Skeletal muscle tissue (tissue), 4 donors: Measurements from ENCODE around the gene C10orf95. TPM values are rescaled to one million over a fixed set of nuclear protein-coding genes. Genes with fewer than 3 reads are reported as not detected.
A peak's percentile ranks its signal among the peaks of the same experiment; 100 is the strongest.

Experiments used
- H3K27ac ChIP-seq: one replicate; pipeline ENCODE4 v1.7.0; 2013; ENCODE audit warnings: mild to moderate bottlenecking, low read depth, low read length, inconsistent platforms
- H3K27me3 ChIP-seq, 3 donors: one replicate each; pipeline ENCODE4 v1.7.0; 2013; ENCODE audit warnings: low read length in 3 of 3; ENCODE audit not compliant: control insufficient read depth in 3 of 3, insufficient read depth in 3 of 3
- H3K36me3 ChIP-seq, 3 donors: one replicate each; pipeline ENCODE4 v1.7.0; 2013; ENCODE audit warnings: low read length in 3 of 3; ENCODE audit not compliant: control insufficient read depth in 3 of 3, insufficient read depth in 3 of 3
- H3K4me1 ChIP-seq, 3 donors: one replicate each; pipeline ENCODE4 v1.7.0; 2013; ENCODE audit warnings: low read length in 3 of 3, mild to moderate bottlenecking in 3 of 3; ENCODE audit not compliant: control insufficient read depth in 3 of 3, insufficient read depth in 3 of 3
- H3K4me3 ChIP-seq, 3 donors: one replicate each; pipeline ENCODE4 v1.7.0; 2013; ENCODE audit warnings: low read length in 3 of 3
- H3K9ac ChIP-seq, 3 donors: one replicate each; pipeline ENCODE4 v1.7.0; 2013; ENCODE audit warnings: low read length in 3 of 3, mild to moderate bottlenecking in 3 of 3, moderate library complexity in 2 of 3, low read depth in 1 of 3
- H3K9me3 ChIP-seq, 3 donors: one replicate each; pipeline ENCODE4 v1.7.0; 2013; ENCODE audit warnings: low read length in 3 of 3; ENCODE audit not compliant: control insufficient read depth in 3 of 3
- total RNA-seq: library from RNA; depleted of rRNA; stranded (reverse); fragments of >200 nt; gene quantifications from one replicate; pipeline ENCODE4 v1.2.3, GENCODE V29; 2014
- donor health status: Osteomylitis.

The C10orf95 gene
- total RNA-seq, 1 donor from 2014 or later = not detected

- Histone ChIP-seq H3K4me1 (peaks cover 33 to 38% (median 34%) of the 10 kb centered on the region in 3 donors), H3K36me3 (peaks cover 17 to 20% (median 19%) of the 10 kb centered on the region in 3 donors), H3K27me3 (peaks cover 17 to 31% (median 23%) of the 10 kb centered on the region in 3 donors), H3K9ac (peak overlapping the region; percentile 92 to 94 (median 94)), H3K4me3 (peak overlapping the region; percentile 81 to 99 (median 97)), H3K27ac (peak overlapping the region; percentile 72), H3K9me3 (no peaks in the 10 kb centered on the region)
Measured at GRCh38 chr10:102420181-102420713, 31.1 kb downstream of the C10orf95 start.

GRCh38 chr10:102419269-102420180, 31.8 kb downstream of the C10orf95 start:
- H3K36me3 ChIP-seq = peaks cover 15 to 16% (median 16%) of the 10 kb centered on the region in 3 donors
- H3K27ac ChIP-seq = peak overlapping the region; percentile 72
- H3K9me3 ChIP-seq = no peaks in the 10 kb centered on the region
- H3K4me3 ChIP-seq = peak overlapping the region; percentile 81 to 99 (median 97)
- peak overlapping the region in 2 of 3 donors; percentile 92 to 94 for H3K9ac ChIP-seq
- H3K27me3 ChIP-seq = peaks cover 23 to 38% (median 25%) of the 10 kb centered on the region in 3 donors
- peaks cover 33 to 38% (median 34%) of the 10 kb centered on the region in 3 donors for H3K4me1 ChIP-seq

- Histone ChIP-seq H3K9ac (no peak within 1 kb of the TSS), H3K27ac (no peak within 1 kb of the TSS), H3K27me3 (peaks cover 27 to 43% (median 29%) of the 10 kb centered on the region in 3 donors)
Measured at GRCh38 chr10:102418622-102419268, 32.6 kb downstream of the C10orf95 start, which contains the start of gene PSD. Gene PSD, minus strand, starts transcription at chr10:102418785. Its CDS starts 1,747 bp downstream, at chr10:102417038.

GRCh38 chr10:102416695-102417094, 34.6 kb downstream of the C10orf95 start:
- H3K27ac ChIP-seq = no peak overlapping the region
- no peaks in the 10 kb centered on the region for H3K9me3 ChIP-seq
- H3K4me1 ChIP-seq = peaks cover 17 to 20% (median 18%) of the 10 kb centered on the region in 3 donors
- H3K9ac ChIP-seq = no peak overlapping the region
- H3K36me3 ChIP-seq = no peaks in the 10 kb centered on the region
- no peak overlapping the region for H3K4me3 ChIP-seq
- H3K27me3 ChIP-seq = peaks cover 46 to 63% (median 47%) of the 10 kb centered on the region in 3 donors

More at GRCh38 chr10:102418622-102419268, 32.6 kb downstream of the C10orf95 start, which contains the start of gene PSD:
- Histone ChIP-seq H3K4me3 (peak within 1 kb of the TSS; percentile 81 to 99 (median 97)), H3K36me3 (peaks cover 8 to 10% (median 8%) of the 10 kb centered on the region in 3 donors), H3K4me1 (peaks cover 33 to 38% (median 34%) of the 10 kb centered on the region in 3 donors), H3K9me3 (no peaks in the 10 kb centered on the region)

GRCh38 chr10:102416283-102416682, 35.1 kb downstream of the C10orf95 start:
- H3K27ac ChIP-seq = no peak overlapping the region
- no peaks in the 10 kb centered on the region for H3K9me3 ChIP-seq
- H3K4me3 ChIP-seq = no peak overlapping the region
- H3K9ac ChIP-seq = no peak overlapping the region
- H3K4me1 ChIP-seq = peaks cover 16 to 17% (median 16%) of the 10 kb centered on the region in 3 donors
- H3K27me3 ChIP-seq = peaks cover 50 to 67% (median 51%) of the 10 kb centered on the region in 3 donors
- H3K36me3 ChIP-seq = no peaks in the 10 kb centered on the region

- no peaks in the 10 kb centered on the region for H3K36me3 ChIP-seq
- no peak overlapping the region for H3K9ac ChIP-seq
- no peaks in the 10 kb centered on the region for H3K9me3 ChIP-seq
- no peak overlapping the region for H3K4me3 ChIP-seq
- no peak overlapping the region for H3K27ac ChIP-seq
- H3K27me3 ChIP-seq = peaks cover 65 to 82% (median 66%) of the 10 kb centered on the region in 3 donors
- H3K4me1 ChIP-seq = peaks cover 10 to 14% (median 14%) of the 10 kb centered on the region in 3 donors
Measured at GRCh38 chr10:102414749-102415148, 36.6 kb downstream of the C10orf95 start.

- no peak overlapping the region for H3K27ac ChIP-seq
- H3K4me1 ChIP-seq = peaks cover 3 to 9% (median 7%) of the 10 kb centered on the region in 3 donors
- H3K4me3 ChIP-seq = no peak overlapping the region
- no peaks in the 10 kb centered on the region for H3K36me3 ChIP-seq
- H3K9me3 ChIP-seq = no peaks in the 10 kb centered on the region
- H3K9ac ChIP-seq = no peak overlapping the region
- H3K27me3 ChIP-seq = peaks cover 71 to 84% (median 71%) of the 10 kb centered on the region in 3 donors
Measured at GRCh38 chr10:102413806-102414561, 37.4 kb downstream of the C10orf95 start.

GRCh38 chr10:102413053-102413705, 38.2 kb downstream of the C10orf95 start:
- peaks cover 71 to 86% (median 75%) of the 10 kb centered on the region in 3 donors for H3K27me3 ChIP-seq
- no peaks in the 10 kb centered on the region for H3K36me3 ChIP-seq
- no peak overlapping the region for H3K9ac ChIP-seq
- H3K27ac ChIP-seq = no peak overlapping the region
- H3K4me3 ChIP-seq = no peak overlapping the region
- H3K9me3 ChIP-seq = no peaks in the 10 kb centered on the region
- H3K4me1 ChIP-seq = peaks cover 2 to 12% (median 6%) of the 10 kb centered on the region in 3 donors

- Histone ChIP-seq H3K27me3 (peaks cover 76 to 89% (median 79%) of the 10 kb centered on the region in 3 donors), H3K9me3 (no peaks in the 10 kb centered on the region), H3K27ac (no peak overlapping the region)
Measured at GRCh38 chr10:102412293-102412692, 39.0 kb downstream of the C10orf95 start.

More at GRCh38 chr10:102412293-102412692, 39.0 kb downstream of the C10orf95 start:
- H3K4me3 ChIP-seq = no peak overlapping the region
- H3K4me1 ChIP-seq = peaks cover 2 to 12% (median 6%) of the 10 kb centered on the region in 3 donors
- no peak overlapping the region for H3K9ac ChIP-seq
- H3K36me3 ChIP-seq = no peaks in the 10 kb centered on the region
